Hepatocyte (in vitro differentiated cells): ENCODE data around the gene RALBP1.

Source experiments
- EZH2 ChIP-seq: fragments of 200-600 bp; sonication (generic); IDR thresholded peaks from 2 replicates; pipeline ENCODE4 v1.6.1; 2016; ENCODE audit warnings: antibody characterized with exemption, mild to moderate bottlenecking, borderline replicate concordance
- EZH2phosphoT487 ChIP-seq: fragments of 200-600 bp; sonication (generic); IDR thresholded peaks from one replicate; pipeline ENCODE4 v1.6.1; 2018; ENCODE audit warnings: antibody characterized with exemption, mild to moderate bottlenecking, low read depth, moderate library complexity; ENCODE audit not compliant: unreplicated experiment, severe bottlenecking
- TF ChIP-seq, protein P1 (sequence below): fragments of 200-600 bp; sonication (generic); IDR thresholded peaks from 2 replicates; pipeline ENCODE4 v1.5.1; 2016; ENCODE audit warnings: antibody characterized with exemption, mild to moderate bottlenecking; ENCODE audit not compliant: poor library complexity

DNA sequence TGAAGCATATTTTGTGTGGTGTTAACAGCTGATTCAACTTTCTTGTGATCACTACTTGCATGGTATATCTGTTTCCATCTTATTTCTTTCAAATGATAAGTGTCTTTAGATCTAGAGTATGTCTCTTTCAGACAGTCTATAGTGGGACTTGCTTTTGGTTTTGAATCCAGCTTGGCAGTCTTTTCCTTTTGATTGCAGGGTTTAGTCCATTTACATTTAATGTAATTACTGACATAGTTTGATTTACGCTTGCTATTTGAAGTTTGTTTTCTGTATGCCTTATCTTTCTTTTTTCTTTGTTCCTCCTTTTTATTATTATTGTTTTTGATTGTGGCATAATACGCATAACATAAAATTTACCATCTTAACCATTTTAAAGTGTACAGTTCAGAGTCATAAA is 9.2 kb upstream of the RALBP1 start:
- TF ChIP-seq, protein P1, sequence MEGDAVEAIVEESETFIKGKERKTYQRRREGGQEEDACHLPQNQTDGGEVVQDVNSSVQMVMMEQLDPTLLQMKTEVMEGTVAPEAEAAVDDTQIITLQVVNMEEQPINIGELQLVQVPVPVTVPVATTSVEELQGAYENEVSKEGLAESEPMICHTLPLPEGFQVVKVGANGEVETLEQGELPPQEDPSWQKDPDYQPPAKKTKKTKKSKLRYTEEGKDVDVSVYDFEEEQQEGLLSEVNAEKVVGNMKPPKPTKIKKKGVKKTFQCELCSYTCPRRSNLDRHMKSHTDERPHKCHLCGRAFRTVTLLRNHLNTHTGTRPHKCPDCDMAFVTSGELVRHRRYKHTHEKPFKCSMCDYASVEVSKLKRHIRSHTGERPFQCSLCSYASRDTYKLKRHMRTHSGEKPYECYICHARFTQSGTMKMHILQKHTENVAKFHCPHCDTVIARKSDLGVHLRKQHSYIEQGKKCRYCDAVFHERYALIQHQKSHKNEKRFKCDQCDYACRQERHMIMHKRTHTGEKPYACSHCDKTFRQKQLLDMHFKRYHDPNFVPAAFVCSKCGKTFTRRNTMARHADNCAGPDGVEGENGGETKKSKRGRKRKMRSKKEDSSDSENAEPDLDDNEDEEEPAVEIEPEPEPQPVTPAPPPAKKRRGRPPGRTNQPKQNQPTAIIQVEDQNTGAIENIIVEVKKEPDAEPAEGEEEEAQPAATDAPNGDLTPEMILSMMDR = no peak
- TF ChIP-seq EZH2 (no peak), EZH2phosphoT487 (no peak)
